Measurements from ENCODE around the gene SBK1. TPM values are rescaled to one million over a fixed set of nuclear protein-coding genes. Genes with fewer than 3 reads are reported as not detected.

The SBK1 gene
- total and polyA plus RNA-seq, 4 donors, result 0.90 to 2.7 (median 2.3) TPM

- ATAC-seq (ENCODE audit: insufficient read depth, low FRiP score) (no peak), DNase-seq (no peak)
- no peak overlapping the region for H3K9ac ChIP-seq (ENCODE audit: insufficient read depth in 1 of 2, low read length in 2 of 2)
- WGBS, 2 donors, result 84 to 86% methylated on average over 5 of the region's 5 CpGs
- no peaks in the 10 kb centered on the region for H3K27me3 ChIP-seq (ENCODE audit: control insufficient read depth in 3 of 3, insufficient read depth in 3 of 3, low read length in 2 of 3)
- no peak overlapping the region for H3K4me3 ChIP-seq
- H3K27ac ChIP-seq (ENCODE audit: low read depth in 1 of 2, low read length in 1 of 2), result no peak overlapping the region
- peaks cover 0 to 2% (median 0%) of the 10 kb centered on the region in 5 donors for H3K4me1 ChIP-seq (ENCODE audit: control insufficient read depth in 5 of 5, insufficient read depth in 5 of 5, low read length in 5 of 5)
- no peak for TF ChIP-seq CTCF (IDR thresholded peaks at IDR 0.05; ENCODE audit: control extremely low read depth, extremely low read depth)
- no peaks in the 10 kb centered on the region for H3K9me3 ChIP-seq (ENCODE audit: control insufficient read depth in 4 of 4, insufficient read depth in 3 of 4, low read length in 3 of 4)
- no peaks in the 10 kb centered on the region for H3K36me3 ChIP-seq (ENCODE audit: control insufficient read depth in 4 of 4, insufficient read depth in 4 of 4, low read length in 4 of 4)
These were observed 15.6 kb downstream of the SBK1 start for GRCh38 chr16:28307936-28308335.

- Histone ChIP-seq H3K36me3 (ENCODE audit: control insufficient read depth in 4 of 4, insufficient read depth in 4 of 4, low read length in 4 of 4) (no peaks in the 10 kb centered on the region), H3K27me3 (ENCODE audit: control insufficient read depth in 3 of 3, insufficient read depth in 3 of 3, low read length in 2 of 3) (no peaks in the 10 kb centered on the region), H3K4me3 (no peak overlapping the region), H3K9me3 (ENCODE audit: control insufficient read depth in 4 of 4, insufficient read depth in 3 of 4, low read length in 3 of 4) (no peaks in the 10 kb centered on the region), H3K27ac (ENCODE audit: low read depth in 1 of 2, low read length in 1 of 2) (no peak overlapping the region), H3K4me1 (ENCODE audit: control insufficient read depth in 5 of 5, insufficient read depth in 5 of 5, low read length in 5 of 5) (peaks cover 0 to 2% (median 0%) of the 10 kb centered on the region in 5 donors), H3K9ac (ENCODE audit: insufficient read depth in 1 of 2, low read length in 2 of 2) (no peak overlapping the region)
- no peak for TF ChIP-seq CTCF (IDR thresholded peaks at IDR 0.05; ENCODE audit: control extremely low read depth, extremely low read depth)
- WGBS, 2 donors, result 91 to 93% methylated on average over 14 of the region's 14 CpGs
- DNase-seq (no peak), ATAC-seq (ENCODE audit: insufficient read depth, low FRiP score) (no peak)
These were observed 16.7 kb downstream of the SBK1 start for GRCh38 chr16:28308794-28309584.

DNA sequence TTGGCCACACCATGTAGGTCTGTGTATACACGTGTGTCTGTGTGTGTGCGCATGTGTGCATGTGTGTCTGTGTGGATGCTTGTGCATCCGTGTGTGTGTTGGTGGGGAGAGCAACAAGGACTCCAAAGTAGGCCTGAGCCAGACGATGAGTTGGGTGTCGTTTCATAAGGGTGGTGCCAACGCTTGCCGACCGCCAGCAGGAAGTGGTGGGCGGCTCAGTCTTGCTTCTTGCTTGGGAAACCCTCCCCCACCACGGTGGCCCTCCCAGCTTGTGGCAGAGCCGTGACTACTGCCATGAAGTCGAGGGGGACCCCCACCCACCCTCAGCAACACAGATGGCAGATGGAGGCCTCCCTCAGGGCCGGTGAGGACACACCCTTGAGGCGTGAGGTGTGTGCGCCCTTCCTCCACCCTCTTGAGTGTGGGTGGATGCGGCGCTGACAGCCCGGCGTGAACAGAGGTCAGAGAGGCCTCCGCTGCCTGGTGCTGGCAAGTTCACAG is 17.5 kb downstream of the SBK1 start:
- WGBS, 2 donors, result 54 to 66% methylated on average over 19 to 20 of the region's 20 CpGs
- no peak for TF ChIP-seq CTCF (IDR thresholded peaks at IDR 0.05; ENCODE audit: control extremely low read depth, extremely low read depth)
- no peak overlapping the region for H3K9ac ChIP-seq (ENCODE audit: insufficient read depth in 1 of 2, low read length in 2 of 2)
- no peak for ATAC-seq (ENCODE audit: insufficient read depth, low FRiP score)
- no peaks in the 10 kb centered on the region for H3K36me3 ChIP-seq (ENCODE audit: control insufficient read depth in 4 of 4, insufficient read depth in 4 of 4, low read length in 4 of 4)
- no peaks in the 10 kb centered on the region for H3K27me3 ChIP-seq (ENCODE audit: control insufficient read depth in 3 of 3, insufficient read depth in 3 of 3, low read length in 2 of 3)
- DNase-seq, result no peak
- H3K4me1 ChIP-seq (ENCODE audit: control insufficient read depth in 5 of 5, insufficient read depth in 5 of 5, low read length in 5 of 5), result peaks cover 0 to 2% (median 0%) of the 10 kb centered on the region in 5 donors
- H3K9me3 ChIP-seq (ENCODE audit: control insufficient read depth in 4 of 4, insufficient read depth in 3 of 4, low read length in 3 of 4), result no peaks in the 10 kb centered on the region
- H3K27ac ChIP-seq (ENCODE audit: low read depth in 1 of 2, low read length in 1 of 2), result peak overlapping the region in 1 of 2 donors; percentile 3
- H3K4me3 ChIP-seq, result no peak overlapping the region
